ENCODE measurements around the gene NTMT1.

DNA sequence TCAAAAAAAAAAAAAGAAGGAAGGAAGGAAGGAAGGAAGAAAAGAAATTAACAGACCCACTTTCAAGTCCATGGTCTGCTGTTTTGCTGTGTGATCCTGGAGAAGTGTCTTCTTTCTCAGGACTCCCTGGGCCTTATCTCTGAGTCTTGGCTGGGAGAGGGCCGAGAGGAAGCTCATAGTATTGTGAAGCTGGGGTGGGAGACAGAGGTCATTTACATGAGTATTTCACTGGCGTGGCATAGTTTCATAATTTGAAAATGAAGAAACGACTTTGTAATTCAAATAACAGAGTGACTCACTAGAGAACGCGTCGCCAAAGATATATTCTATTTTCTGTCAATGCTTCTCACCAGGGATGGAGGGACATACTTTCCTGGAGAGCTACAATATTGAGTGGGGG is 2.6 kb upstream of the NTMT1 start:
- TF ChIP-seq, protein P1, sequence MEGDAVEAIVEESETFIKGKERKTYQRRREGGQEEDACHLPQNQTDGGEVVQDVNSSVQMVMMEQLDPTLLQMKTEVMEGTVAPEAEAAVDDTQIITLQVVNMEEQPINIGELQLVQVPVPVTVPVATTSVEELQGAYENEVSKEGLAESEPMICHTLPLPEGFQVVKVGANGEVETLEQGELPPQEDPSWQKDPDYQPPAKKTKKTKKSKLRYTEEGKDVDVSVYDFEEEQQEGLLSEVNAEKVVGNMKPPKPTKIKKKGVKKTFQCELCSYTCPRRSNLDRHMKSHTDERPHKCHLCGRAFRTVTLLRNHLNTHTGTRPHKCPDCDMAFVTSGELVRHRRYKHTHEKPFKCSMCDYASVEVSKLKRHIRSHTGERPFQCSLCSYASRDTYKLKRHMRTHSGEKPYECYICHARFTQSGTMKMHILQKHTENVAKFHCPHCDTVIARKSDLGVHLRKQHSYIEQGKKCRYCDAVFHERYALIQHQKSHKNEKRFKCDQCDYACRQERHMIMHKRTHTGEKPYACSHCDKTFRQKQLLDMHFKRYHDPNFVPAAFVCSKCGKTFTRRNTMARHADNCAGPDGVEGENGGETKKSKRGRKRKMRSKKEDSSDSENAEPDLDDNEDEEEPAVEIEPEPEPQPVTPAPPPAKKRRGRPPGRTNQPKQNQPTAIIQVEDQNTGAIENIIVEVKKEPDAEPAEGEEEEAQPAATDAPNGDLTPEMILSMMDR (IDR thresholded peaks at IDR 0.05; ENCODE audit: poor library complexity), result no peak
- TF ChIP-seq EZH2phosphoT487 (IDR thresholded peaks at IDR 0.05; ENCODE audit: low read depth, severe bottlenecking, unreplicated experiment), result no peak

All from hepatocyte (in vitro differentiated cells).